ENCODE data around the gene LATS1. TPM values are rescaled to one million over a fixed set of nuclear protein-coding genes. Genes with fewer than 3 reads are reported as not detected.

LATS1 gene
- total RNA-seq, 1 donor, result 33.4 TPM

DNA sequence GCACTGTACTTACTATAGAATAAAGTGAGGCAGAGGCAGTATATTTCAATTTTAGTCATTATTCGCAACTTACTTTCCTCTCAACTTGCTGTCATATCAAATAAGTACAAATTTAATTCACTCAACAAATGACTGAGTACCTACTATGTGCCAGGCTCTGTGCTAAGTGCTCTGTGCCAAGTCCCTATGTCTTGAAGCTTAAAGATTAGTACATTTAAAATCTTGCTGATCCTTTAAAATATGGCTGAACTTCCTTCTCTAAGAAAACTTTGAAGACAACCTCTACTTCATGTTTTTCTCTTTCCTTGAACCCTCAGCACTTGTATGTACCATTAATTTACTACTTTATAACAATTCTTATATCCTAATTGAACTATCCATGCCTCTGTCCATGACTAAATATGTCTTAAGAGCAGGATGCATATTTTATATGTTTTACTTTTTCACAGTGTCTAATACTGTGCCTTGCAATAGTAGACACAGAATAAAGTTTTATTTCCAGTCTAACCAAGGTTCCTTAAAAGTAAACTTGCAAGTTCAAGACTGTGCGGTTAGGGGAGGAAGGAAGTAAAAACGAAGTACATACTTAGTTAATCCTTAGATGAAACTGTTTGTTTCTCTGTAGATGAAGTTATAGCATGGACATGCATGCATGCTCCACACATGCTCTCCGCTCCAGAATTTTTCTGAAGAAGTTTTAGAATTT lies 10.0 kb upstream of the LATS1 start:
- no peak for DNase-seq (ENCODE audit: low read depth)
- no peak overlapping the region for H3K4me3 ChIP-seq (ENCODE audit: low read depth, low read length)
- TF ChIP-seq, protein P1, sequence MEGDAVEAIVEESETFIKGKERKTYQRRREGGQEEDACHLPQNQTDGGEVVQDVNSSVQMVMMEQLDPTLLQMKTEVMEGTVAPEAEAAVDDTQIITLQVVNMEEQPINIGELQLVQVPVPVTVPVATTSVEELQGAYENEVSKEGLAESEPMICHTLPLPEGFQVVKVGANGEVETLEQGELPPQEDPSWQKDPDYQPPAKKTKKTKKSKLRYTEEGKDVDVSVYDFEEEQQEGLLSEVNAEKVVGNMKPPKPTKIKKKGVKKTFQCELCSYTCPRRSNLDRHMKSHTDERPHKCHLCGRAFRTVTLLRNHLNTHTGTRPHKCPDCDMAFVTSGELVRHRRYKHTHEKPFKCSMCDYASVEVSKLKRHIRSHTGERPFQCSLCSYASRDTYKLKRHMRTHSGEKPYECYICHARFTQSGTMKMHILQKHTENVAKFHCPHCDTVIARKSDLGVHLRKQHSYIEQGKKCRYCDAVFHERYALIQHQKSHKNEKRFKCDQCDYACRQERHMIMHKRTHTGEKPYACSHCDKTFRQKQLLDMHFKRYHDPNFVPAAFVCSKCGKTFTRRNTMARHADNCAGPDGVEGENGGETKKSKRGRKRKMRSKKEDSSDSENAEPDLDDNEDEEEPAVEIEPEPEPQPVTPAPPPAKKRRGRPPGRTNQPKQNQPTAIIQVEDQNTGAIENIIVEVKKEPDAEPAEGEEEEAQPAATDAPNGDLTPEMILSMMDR (IDR thresholded peaks at IDR 0.05; ENCODE audit: insufficient read depth, low read length), result no peak

GRCh38 chr6:149725785-149726184 lies 7.9 kb upstream of the LATS1 start:
- no peak overlapping the region for H3K4me3 ChIP-seq (ENCODE audit: low read depth, low read length)
- TF ChIP-seq, protein P1 (IDR thresholded peaks at IDR 0.05; ENCODE audit: insufficient read depth, low read length), result no peak
- DNase-seq (ENCODE audit: low read depth), result no peak

DNA sequence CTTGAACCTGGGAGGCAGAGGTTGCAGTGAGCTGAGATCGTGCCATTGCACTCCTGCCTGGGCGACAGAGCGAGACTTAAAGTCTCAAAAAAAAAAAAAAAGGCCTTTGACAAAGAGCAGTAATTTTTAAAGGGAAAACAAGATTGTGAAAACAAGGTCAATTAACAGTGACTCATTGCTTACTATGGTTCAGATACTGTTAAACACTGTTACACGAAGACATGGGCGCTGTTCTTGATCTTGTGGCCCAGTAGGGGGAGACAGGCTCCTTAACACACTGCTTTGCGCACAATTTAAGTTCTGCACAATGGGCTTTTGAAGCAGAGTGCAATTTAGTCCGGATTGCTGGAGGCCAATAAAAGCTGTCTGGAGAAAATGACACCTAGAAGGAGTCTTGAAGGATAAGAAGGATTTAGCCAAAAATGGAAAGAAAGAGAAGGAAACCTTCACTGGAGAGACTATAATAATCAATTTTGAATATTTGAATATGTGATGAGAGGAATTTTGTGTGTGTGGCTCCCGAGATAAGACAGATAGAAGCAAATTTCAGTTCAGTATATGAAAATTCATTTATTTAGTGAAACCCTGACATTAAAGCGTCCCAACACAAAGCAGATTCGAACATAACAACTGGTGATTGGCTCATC lies 6.0 kb upstream of the LATS1 start:
- TF ChIP-seq, protein P1 (IDR thresholded peaks at IDR 0.05; ENCODE audit: insufficient read depth, low read length), result peak; percentile 86
- peak; percentile 81 for DNase-seq (ENCODE audit: low read depth)

GRCh38 chr6:149723262-149723661 lies 5.4 kb upstream of the LATS1 start:
- DNase-seq (ENCODE audit: low read depth), result no peak
- H3K4me3 ChIP-seq (ENCODE audit: low read depth, low read length), result no peak overlapping the region

More for the DNA sequence above, 6.0 kb upstream of the LATS1 start:
- no peak overlapping the region for H3K4me3 ChIP-seq (ENCODE audit: low read depth, low read length)

GRCh38 chr6:149719531-149719930 lies 1.6 kb upstream of the LATS1 start:
- TF ChIP-seq, protein P1 (IDR thresholded peaks at IDR 0.05; ENCODE audit: insufficient read depth, low read length), result no peak
- DNase-seq (ENCODE audit: low read depth), result no peak
- no peak overlapping the region for H3K4me3 ChIP-seq (ENCODE audit: low read depth, low read length)

More at GRCh38 chr6:149723262-149723661, 5.4 kb upstream of the LATS1 start:
- TF ChIP-seq, protein P1 (IDR thresholded peaks at IDR 0.05; ENCODE audit: insufficient read depth, low read length), result no peak

DNA sequence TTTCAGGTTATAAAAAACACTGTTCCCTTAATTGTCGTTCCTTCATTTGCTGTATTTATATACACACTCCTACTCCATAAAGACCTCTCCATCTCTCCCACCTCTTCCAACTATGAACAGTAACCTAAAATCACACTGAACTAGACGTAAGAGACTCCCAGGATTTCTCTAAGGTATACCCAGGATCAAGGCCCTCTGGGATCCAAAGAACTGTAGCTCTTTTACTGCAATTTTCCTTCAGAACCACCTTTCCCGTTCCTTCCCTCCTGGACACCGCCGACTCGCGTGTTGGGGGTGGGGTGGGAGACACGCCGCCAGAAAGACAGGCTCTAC lies 680 bp downstream of the LATS1 start:
- no peak for DNase-seq (ENCODE audit: low read depth)
- TF ChIP-seq, protein P1 (IDR thresholded peaks at IDR 0.05; ENCODE audit: insufficient read depth, low read length), result no peak
- H3K4me3 ChIP-seq (ENCODE audit: low read depth, low read length), result peak overlapping the region; percentile 86
